Measurements from ENCODE around the gene C2CD4D.

C2CD4D gene

DNA sequence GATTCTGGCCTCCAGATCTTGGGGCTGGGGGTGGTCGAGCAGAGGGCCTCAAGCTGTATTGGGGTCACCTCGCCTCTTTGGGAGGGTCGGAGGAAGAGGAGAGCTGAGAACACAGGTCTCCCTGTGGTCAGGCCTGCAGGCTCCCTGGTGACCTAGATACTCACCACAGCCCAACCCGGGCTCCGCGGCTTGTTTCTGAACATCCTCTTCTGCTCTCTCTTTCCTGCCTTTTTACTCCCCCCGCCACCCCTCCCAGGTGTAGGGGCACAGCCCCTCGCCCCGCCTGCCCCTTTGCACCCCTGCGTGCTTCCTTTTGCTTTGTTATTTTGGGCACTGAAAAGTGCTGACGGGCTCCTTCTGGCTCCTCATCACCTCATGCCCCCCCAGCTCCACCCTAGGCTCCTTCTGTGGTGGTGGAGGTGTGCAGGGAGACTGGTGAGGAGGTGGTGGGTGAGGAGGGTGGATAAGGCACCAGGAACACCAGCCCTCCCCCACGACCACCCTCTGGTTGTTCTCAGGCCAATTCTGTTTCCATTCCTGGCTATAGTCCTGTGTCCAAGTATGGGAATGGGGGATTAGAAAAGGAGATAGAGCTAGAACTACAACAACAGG, 23.8 kb downstream of the C2CD4D start:
- TF ChIP-seq, protein P1, sequence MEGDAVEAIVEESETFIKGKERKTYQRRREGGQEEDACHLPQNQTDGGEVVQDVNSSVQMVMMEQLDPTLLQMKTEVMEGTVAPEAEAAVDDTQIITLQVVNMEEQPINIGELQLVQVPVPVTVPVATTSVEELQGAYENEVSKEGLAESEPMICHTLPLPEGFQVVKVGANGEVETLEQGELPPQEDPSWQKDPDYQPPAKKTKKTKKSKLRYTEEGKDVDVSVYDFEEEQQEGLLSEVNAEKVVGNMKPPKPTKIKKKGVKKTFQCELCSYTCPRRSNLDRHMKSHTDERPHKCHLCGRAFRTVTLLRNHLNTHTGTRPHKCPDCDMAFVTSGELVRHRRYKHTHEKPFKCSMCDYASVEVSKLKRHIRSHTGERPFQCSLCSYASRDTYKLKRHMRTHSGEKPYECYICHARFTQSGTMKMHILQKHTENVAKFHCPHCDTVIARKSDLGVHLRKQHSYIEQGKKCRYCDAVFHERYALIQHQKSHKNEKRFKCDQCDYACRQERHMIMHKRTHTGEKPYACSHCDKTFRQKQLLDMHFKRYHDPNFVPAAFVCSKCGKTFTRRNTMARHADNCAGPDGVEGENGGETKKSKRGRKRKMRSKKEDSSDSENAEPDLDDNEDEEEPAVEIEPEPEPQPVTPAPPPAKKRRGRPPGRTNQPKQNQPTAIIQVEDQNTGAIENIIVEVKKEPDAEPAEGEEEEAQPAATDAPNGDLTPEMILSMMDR (IDR thresholded peaks at IDR 0.05; ENCODE audit: poor library complexity, severe bottlenecking), result no peak
- Histone ChIP-seq H3K36me3 (ENCODE audit: low read depth) (no peaks in the 10 kb centered on the region), H3K4me1 (ENCODE audit: insufficient read depth, poor library complexity, severe bottlenecking) (peaks cover 7% of the 10 kb centered on the region), H3K27me3 (ENCODE audit: insufficient read depth, poor library complexity, severe bottlenecking) (no peaks in the 10 kb centered on the region), H3K27ac (ENCODE audit: poor library complexity, severe bottlenecking) (no peak overlapping the region), H3K4me3 (ENCODE audit: severe bottlenecking) (no peak overlapping the region), H3K9me3 (ENCODE audit: severe bottlenecking) (no peaks in the 10 kb centered on the region)
- DNase-seq (ENCODE audit: low spot score) (no peak), ATAC-seq (ENCODE audit: low read depth) (no peak)

DNA sequence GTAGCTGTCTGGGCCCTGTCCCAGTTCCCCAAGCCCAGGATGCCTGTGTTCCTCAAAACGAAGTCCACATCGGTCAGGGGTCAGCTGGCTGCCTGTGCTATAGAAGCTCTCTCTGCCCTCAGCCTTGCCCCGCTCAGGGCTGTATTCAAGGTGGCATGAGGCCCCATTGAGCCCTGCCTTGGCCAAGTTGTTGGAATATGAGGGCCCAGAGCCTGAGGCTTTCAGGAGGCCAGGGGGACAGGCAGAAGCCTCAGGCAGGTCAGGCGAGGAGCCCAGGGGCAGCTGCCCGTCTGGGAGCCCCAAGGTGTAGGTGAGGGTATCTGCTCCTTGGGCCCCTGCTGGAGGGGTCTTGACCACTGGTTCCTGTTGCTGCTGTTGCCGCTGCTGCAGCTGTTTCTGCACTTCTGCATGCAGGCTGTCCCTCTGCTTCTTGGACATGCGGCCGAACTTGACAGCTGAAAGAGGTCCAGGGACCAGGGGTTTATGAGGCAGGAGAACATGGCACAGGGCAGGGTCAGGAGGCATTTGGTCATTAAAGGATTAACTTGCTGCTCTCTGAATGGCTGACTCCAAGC, 24.6 kb downstream of the C2CD4D start:
- TF ChIP-seq, protein P1 (IDR thresholded peaks at IDR 0.05; ENCODE audit: poor library complexity, severe bottlenecking), result no peak
- Histone ChIP-seq H3K9me3 (ENCODE audit: severe bottlenecking) (no peaks in the 10 kb centered on the region), H3K27me3 (ENCODE audit: insufficient read depth, poor library complexity, severe bottlenecking) (no peaks in the 10 kb centered on the region), H3K27ac (ENCODE audit: poor library complexity, severe bottlenecking) (no peak overlapping the region), H3K4me1 (ENCODE audit: insufficient read depth, poor library complexity, severe bottlenecking) (no peaks in the 10 kb centered on the region), H3K4me3 (ENCODE audit: severe bottlenecking) (no peak overlapping the region), H3K36me3 (ENCODE audit: low read depth) (no peaks in the 10 kb centered on the region)
- no peak for ATAC-seq (ENCODE audit: low read depth)
- DNase-seq (ENCODE audit: low spot score), result no peak

DNA sequence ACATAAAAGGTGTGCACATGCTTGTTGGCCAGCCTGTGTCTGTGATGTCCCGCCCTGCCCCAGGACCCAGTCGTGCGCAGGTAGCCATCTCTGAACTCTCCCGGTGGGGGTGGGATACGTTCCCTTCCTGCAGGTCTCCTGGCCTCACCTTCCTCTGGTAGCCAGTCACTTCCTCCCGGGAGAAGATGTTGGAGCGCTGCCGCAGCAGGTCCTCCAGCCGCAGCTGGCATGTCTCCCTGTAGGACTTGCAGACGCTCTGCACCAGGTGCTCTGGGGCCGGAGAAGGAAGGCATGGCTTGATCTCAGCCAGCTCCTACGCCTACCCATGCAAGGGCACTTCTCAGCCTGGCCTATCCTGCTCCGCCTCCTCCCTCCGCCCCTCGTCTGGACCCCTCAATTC, 25.2 kb downstream of the C2CD4D start:
- Histone ChIP-seq H3K27ac (ENCODE audit: poor library complexity, severe bottlenecking) (no peak overlapping the region), H3K4me1 (ENCODE audit: insufficient read depth, poor library complexity, severe bottlenecking) (no peaks in the 10 kb centered on the region), H3K4me3 (ENCODE audit: severe bottlenecking) (no peak overlapping the region), H3K9me3 (ENCODE audit: severe bottlenecking) (no peaks in the 10 kb centered on the region), H3K27me3 (ENCODE audit: insufficient read depth, poor library complexity, severe bottlenecking) (no peaks in the 10 kb centered on the region), H3K36me3 (ENCODE audit: low read depth) (no peaks in the 10 kb centered on the region)
- TF ChIP-seq, protein P1 (IDR thresholded peaks at IDR 0.05; ENCODE audit: poor library complexity, severe bottlenecking), result no peak
- DNase-seq (ENCODE audit: low spot score) (peak; percentile 35), ATAC-seq (ENCODE audit: low read depth) (no peak)

DNA sequence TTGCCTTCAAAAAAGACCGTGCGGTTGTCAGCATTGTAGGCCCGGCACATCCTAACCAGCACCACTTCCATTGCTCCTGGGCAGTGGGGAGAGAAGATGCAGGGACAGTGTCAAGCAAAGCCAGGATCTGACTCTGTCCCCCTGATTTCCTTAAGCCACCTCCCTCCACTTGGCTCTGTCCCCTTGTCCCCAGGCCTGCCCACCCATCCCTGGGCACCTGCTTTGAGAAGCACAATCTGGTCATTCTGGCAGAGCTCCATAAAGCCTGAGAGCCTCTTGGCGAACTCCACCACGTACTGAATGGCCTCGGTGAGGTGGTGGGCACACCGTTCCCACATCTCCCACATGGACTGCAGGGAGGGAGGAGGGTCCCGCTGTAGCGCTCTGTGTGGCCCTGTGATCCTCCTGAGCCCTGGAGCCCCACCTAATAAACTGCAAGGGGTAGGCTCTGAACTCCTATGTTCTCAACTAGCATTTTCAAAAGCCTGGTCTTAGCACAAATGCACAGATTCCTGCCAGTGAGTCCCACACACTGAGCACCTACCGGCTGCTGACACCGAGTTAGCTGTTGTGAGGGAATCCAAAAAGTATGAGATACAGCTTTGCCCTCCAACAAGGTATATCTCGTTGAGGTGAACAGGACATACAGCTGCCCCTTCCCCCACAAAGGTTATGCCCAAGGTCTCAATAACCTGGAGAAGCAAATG, 26.2 kb downstream of the C2CD4D start:
- Histone ChIP-seq H3K36me3 (ENCODE audit: low read depth) (no peaks in the 10 kb centered on the region), H3K4me1 (ENCODE audit: insufficient read depth, poor library complexity, severe bottlenecking) (no peaks in the 10 kb centered on the region), H3K27ac (ENCODE audit: poor library complexity, severe bottlenecking) (no peak overlapping the region), H3K9me3 (ENCODE audit: severe bottlenecking) (no peaks in the 10 kb centered on the region), H3K27me3 (ENCODE audit: insufficient read depth, poor library complexity, severe bottlenecking) (no peaks in the 10 kb centered on the region), H3K4me3 (ENCODE audit: severe bottlenecking) (no peak overlapping the region)
- ATAC-seq (ENCODE audit: low read depth), result no peak
- no peak for DNase-seq (ENCODE audit: low spot score)
- TF ChIP-seq, protein P1 (IDR thresholded peaks at IDR 0.05; ENCODE audit: poor library complexity, severe bottlenecking), result no peak

DNA sequence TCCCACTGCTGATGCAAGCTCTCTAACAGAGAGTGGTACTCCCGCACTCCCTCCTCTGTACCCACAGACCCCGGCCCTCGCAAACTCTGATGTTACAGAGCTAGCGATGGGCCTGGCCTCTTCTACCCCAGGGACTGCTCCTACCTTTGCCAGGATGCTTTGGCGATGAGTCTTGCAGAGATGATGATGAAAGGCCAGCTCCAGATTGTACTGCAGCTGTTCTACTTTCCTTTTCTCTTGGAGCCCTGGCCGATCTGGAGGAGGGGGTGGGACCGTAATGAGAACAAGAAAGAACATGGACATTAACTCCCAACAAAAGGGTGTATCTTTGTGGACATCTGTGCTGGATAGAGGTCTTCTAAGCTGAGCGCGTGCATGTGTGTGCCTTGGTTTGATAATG, 28.4 kb downstream of the C2CD4D start:
- no peak for DNase-seq (ENCODE audit: low spot score)
- Histone ChIP-seq H3K27ac (ENCODE audit: poor library complexity, severe bottlenecking) (no peak overlapping the region), H3K9me3 (ENCODE audit: severe bottlenecking) (no peaks in the 10 kb centered on the region), H3K4me1 (ENCODE audit: insufficient read depth, poor library complexity, severe bottlenecking) (no peaks in the 10 kb centered on the region), H3K4me3 (ENCODE audit: severe bottlenecking) (no peak overlapping the region), H3K27me3 (ENCODE audit: insufficient read depth, poor library complexity, severe bottlenecking) (no peaks in the 10 kb centered on the region), H3K36me3 (ENCODE audit: low read depth) (no peaks in the 10 kb centered on the region)
- TF ChIP-seq, protein P1 (IDR thresholded peaks at IDR 0.05; ENCODE audit: poor library complexity, severe bottlenecking), result no peak
- no peak for ATAC-seq (ENCODE audit: low read depth)

Measured in RWPE2 (cell line).